HCT116 (cell line): ENCODE data around the gene RIN3. TPM values are rescaled to one million over a fixed set of nuclear protein-coding genes. Genes with fewer than 3 reads are reported as not detected.

Source experiments
- ATAC-seq: fragments of 200-7000 bp; cut with Tn5 transposase; 2 replicates; pipeline ENCODE4 v1.9.1; 2020; ENCODE audit warnings: mild to moderate bottlenecking, moderate library complexity
- BruUV-seq: library from RNA; stranded (reverse); fragments of 400-500 nt; replicated peaks from 2 replicates; lab custom pipeline; 2021; lab: Mats Ljungman, UMichigan
- CTCF ChIA-PET: fragments of 300-600 bp; sonication (Branson Sonifier 250); formaldehyde crosslinking; loops from one replicate; lab custom pipeline; 2021; ENCODE audit warnings: antibody characterized with exemption; lab: Charles Lee
- POLR2A ChIA-PET: fragments of 300-600, 350-600 bp; sonication (Branson Sonifier 250); formaldehyde crosslinking; loops from one replicate; lab custom pipeline; 2021; ENCODE audit warnings: antibody characterized with exemption; lab: Charles Lee
- RAD21 ChIA-PET, 2 experiments: fragments of 300-600 bp; sonication (Branson Sonifier 250); formaldehyde crosslinking; loops; one replicate each; lab custom pipeline; 2023; ENCODE audit warnings: low total read pairs in 2 of 2; ENCODE audit not compliant: uncharacterized antibody in 2 of 2, unreplicated experiment in 2 of 2, low non-redundant PET in 1 of 2; lab: Charles Lee
- DNase-seq: peaks from one replicate; pipeline ENCODE4 v3.0.0-alpha.2; 2010; ENCODE audit warnings: low read depth, low spot score
- H2AFZ ChIP-seq: fragments of 200-600 bp; shearing (Covaris generic), sonication (generic); 2 replicates; pipeline ENCODE4 v1.6.1; 2017; ENCODE audit warnings: low read depth, mixed run types, mixed read lengths, antibody characterized with exemption, low read length; ENCODE audit not compliant: poor library complexity, severe bottlenecking
- H3K27ac ChIP-seq: 2 replicates; pipeline ENCODE4 v1.5.1; 2012; ENCODE audit warnings: low read depth, low read length
- H3K27me3 ChIP-seq: fragments of 200-600 bp; sonication (generic); 2 replicates; pipeline ENCODE4 v1.6.1; 2016; ENCODE audit warnings: mixed run types, low read length, mixed read lengths; ENCODE audit not compliant: insufficient read depth
- H3K36me3 ChIP-seq, 2 experiments: fragments of 200-500 bp in 1 of 2; fragments of 200-600 bp in 1 of 2; sonication (Bioruptor generic) in 1 of 2; sonication (generic) in 1 of 2; 2 replicates each; pipeline versions ENCODE4 v1.5.1 to v1.6.1; 2014 to 2016; ENCODE audit warnings: low read length in 2 of 2, inconsistent platforms in 1 of 2, mixed read lengths in 1 of 2, mixed run types in 1 of 2; ENCODE audit not compliant: insufficient read depth in 2 of 2, control insufficient read depth in 1 of 2
- H3K4me1 ChIP-seq, 2 experiments: fragments of 200-600 bp in 1 of 2; sonication (generic) in 1 of 2; 2 replicates each; pipeline versions ENCODE4 v1.5.1 to v1.6.1; 2012 to 2017; ENCODE audit warnings: low read length in 2 of 2, inconsistent platforms in 1 of 2, mild to moderate bottlenecking in 1 of 2, mixed read lengths in 1 of 2, mixed run types in 1 of 2, moderate library complexity in 1 of 2; ENCODE audit not compliant: insufficient read depth in 2 of 2, control insufficient read depth in 1 of 2
- H3K4me2 ChIP-seq: fragments of 200-600 bp; sonication (generic); 2 replicates; pipeline ENCODE4 v1.6.1; 2017; ENCODE audit warnings: mixed run types, low read length, mixed read lengths
- H3K4me3 ChIP-seq, 2 experiments: fragments of 200-600 bp in 1 of 2; sonication (generic) in 1 of 2; replicated peaks in 1 of 2; 2 replicates each; pipeline ENCODE4 v1.5.1; 2011 to 2016; ENCODE audit warnings: low read length in 2 of 2, control low read depth in 1 of 2, low read depth in 1 of 2, mild to moderate bottlenecking in 1 of 2, mixed read lengths in 1 of 2, mixed run types in 1 of 2
- H3K79me2 ChIP-seq: fragments of 200-600 bp; sonication (generic); 2 replicates; pipeline ENCODE4 v1.6.1; 2017; ENCODE audit warnings: mild to moderate bottlenecking, mixed run types, low read length, moderate library complexity, mixed read lengths; ENCODE audit not compliant: insufficient read depth
- H3K9ac ChIP-seq: fragments of 200-600 bp; sonication (generic); 2 replicates; pipeline ENCODE4 v1.6.1; 2016; ENCODE audit warnings: low read length, mixed read lengths
- H3K9me2 ChIP-seq: fragments of 200-600 bp; sonication (generic), shearing (Covaris generic); 2 replicates; pipeline ENCODE4 v1.6.1; 2017; ENCODE audit warnings: mixed run types, mild to moderate bottlenecking, moderate library complexity; ENCODE audit not compliant: insufficient read depth
- H3K9me3 ChIP-seq, 2 experiments: fragments of 200-500 bp in 1 of 2; fragments of 200-600 bp in 1 of 2; sonication (Bioruptor generic) in 1 of 2; sonication (generic) in 1 of 2; 2 replicates each; pipeline ENCODE4 v1.6.1; 2014 to 2017; ENCODE audit warnings: low read length in 2 of 2, mixed read lengths in 2 of 2, inconsistent platforms in 1 of 2, low read depth in 1 of 2, mild to moderate bottlenecking in 1 of 2, mixed run types in 1 of 2, moderate library complexity in 1 of 2; ENCODE audit not compliant: control insufficient read depth in 1 of 2, insufficient read depth in 1 of 2
- H4K20me1 ChIP-seq: fragments of 200-600 bp; sonication (generic), shearing (Covaris generic); 2 replicates; pipeline ENCODE4 v1.6.1; 2017; ENCODE audit warnings: mixed run types, mild to moderate bottlenecking, moderate library complexity; ENCODE audit not compliant: insufficient read depth
- CBX3 ChIP-seq: IDR thresholded peaks from 2 replicates; pipeline ENCODE4 v1.6.1; 2012; ENCODE audit warnings: low read depth
- EGR1 ChIP-seq: IDR thresholded peaks from 2 replicates; pipeline ENCODE4 v1.6.1; 2012; ENCODE audit warnings: low read depth
- EZH2 ChIP-seq: fragments of 200-600 bp; sonication (generic); IDR thresholded peaks from 2 replicates; pipeline ENCODE4 v1.6.1; 2017; ENCODE audit warnings: antibody characterized with exemption, mixed run types
- POLR2A ChIP-seq: IDR thresholded peaks from 2 replicates; pipeline ENCODE4 v1.7.0; 2011; ENCODE audit warnings: borderline replicate concordance; ENCODE audit not compliant: insufficient read depth, insufficient read length; ENCODE audit errors: extremely low read depth
- RAD21 ChIP-seq: IDR thresholded peaks from 2 replicates; pipeline ENCODE4 v1.6.1; 2012; ENCODE audit warnings: low read depth, mild to moderate bottlenecking
- SP1 ChIP-seq: IDR thresholded peaks from 2 replicates; pipeline ENCODE4 v1.6.1; 2012; ENCODE audit warnings: low read depth
- SRF ChIP-seq: IDR thresholded peaks from 2 replicates; pipeline ENCODE4 v1.6.1; 2012; ENCODE audit warnings: low read depth
- TCF7L2 ChIP-seq: IDR thresholded peaks from 2 replicates; pipeline ENCODE4 v1.7.0; 2011; ENCODE audit warnings: borderline replicate concordance, inconsistent platforms; ENCODE audit not compliant: insufficient read depth, insufficient read length; ENCODE audit errors: extremely low read depth
- YY1 ChIP-seq: IDR thresholded peaks from 2 replicates; pipeline ENCODE4 v1.6.1; 2011; ENCODE audit warnings: low read length, low read depth, moderate library complexity, mild to moderate bottlenecking; ENCODE audit not compliant: insufficient replicate concordance; ENCODE audit errors: extremely low read depth
- ZFX ChIP-seq: fragments of 450-650 bp; IDR thresholded peaks from 2 replicates; pipeline ENCODE4 v1.6.1; 2017
- intact Hi-C: fragments of 100-400 bp; cut with micrococcal nuclease; formaldehyde crosslinking; loops from 2 replicates; pipeline ENCODE4 v1.10.0; 2022
- total RNA-seq: library from RNA; stranded (reverse); gene quantifications from one replicate; pipeline ENCODE4 v1.2.1, GENCODE V29; 2021; ENCODE audit not compliant: unreplicated experiment
- TF ChIP-seq, protein P1 (sequence below): IDR thresholded peaks from 2 replicates; pipeline ENCODE4 v1.6.1; 2012

RIN3 gene
- total RNA-seq, 1 experiment from 2014 or later: 22.2 TPM

DNA sequence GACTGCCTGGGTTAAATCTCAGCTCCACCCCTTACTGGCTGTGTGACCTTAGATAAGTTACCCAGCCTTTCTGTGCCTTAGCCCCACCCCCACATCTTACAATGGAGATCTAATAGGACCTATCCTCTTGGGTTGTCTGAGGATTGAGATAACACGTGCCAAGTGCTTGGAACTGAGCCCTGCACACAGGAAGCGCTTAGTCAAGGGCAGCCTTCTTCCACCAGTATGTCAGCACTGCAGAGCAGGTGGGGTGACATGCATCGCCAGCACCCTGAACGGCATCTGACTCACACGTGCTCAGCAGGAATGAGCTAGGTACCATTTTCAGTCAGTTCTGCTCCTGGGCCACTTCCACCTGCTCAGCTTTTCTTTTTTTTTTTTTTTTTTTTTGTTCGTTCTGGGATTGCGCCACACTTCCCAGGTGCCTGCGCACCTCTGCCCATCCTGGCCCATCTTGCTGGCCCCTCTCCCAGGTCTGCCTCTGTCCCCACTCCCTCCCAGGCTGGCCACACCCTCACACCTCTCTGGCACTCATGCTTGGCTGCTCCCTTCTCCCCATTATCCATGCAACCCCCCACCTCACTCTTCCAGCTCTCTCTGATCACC is 215.3 kb downstream of the RIN3 start:
- 0 out of 4 replicates have a peak, but pooled peaks cover 0 to 2% of the 10 kb centered on the region in 2 experiments for H3K36me3 ChIP-seq
- H3K4me3 ChIP-seq: no peak overlapping the region
- H3K4me1 ChIP-seq: peaks cover 14 to 25% of the 10 kb centered on the region in 2 experiments
- intact Hi-C loops: no loop called here
- H3K9me2 ChIP-seq: no peaks in the 10 kb centered on the region
- H3K27me3 ChIP-seq: no peaks in the 10 kb centered on the region
- TF ChIP-seq POLR2A (no peak), EGR1 (no peak), RAD21 (no peak), CBX3 (peak; percentile 55; the same call in 1 of the 2 replicates), EZH2 (no peak), TCF7L2 (no peak), SRF (no peak), SP1 (no peak), YY1 (no peak), ZFX (no peak)
- TF ChIP-seq, protein P1, sequence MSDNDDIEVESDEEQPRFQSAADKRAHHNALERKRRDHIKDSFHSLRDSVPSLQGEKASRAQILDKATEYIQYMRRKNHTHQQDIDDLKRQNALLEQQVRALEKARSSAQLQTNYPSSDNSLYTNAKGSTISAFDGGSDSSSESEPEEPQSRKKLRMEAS: peak; percentile 73
- no peak overlapping the region for H3K4me2 ChIP-seq
- H3K9ac ChIP-seq: no peak overlapping the region
- DNase-seq (no peak), ATAC-seq (peak; percentile 38; the same call in 1 of the 2 replicates)
- ChIA-PET POLR2A (interaction anchor here (1.8 kb wide), 1 partner anchor 20 kb away, joined by 5 read pairs; the partner anchor contains the start of gene LGMN), RAD21 (no interaction called here), CTCF (no interaction called here)
- no peaks in the 10 kb centered on the region for H4K20me1 ChIP-seq
- no TSS peak for BruUV-seq
- no peaks in the 10 kb centered on the region for H3K79me2 ChIP-seq
- no peaks in the 10 kb centered on the region for H3K9me3 ChIP-seq
- no peak overlapping the region for H2AFZ ChIP-seq
- no peak overlapping the region for H3K27ac ChIP-seq
